Caco-2 (cell line): ENCODE measurements around the gene WNT7A. TPM values are rescaled to one million over a fixed set of nuclear protein-coding genes. Genes with fewer than 3 reads are reported as not detected.

Experiments used
- BruUV-seq: library from RNA; stranded (reverse); fragments of 400-500 nt; replicated peaks from 2 replicates; lab custom pipeline; 2021; lab: Mats Ljungman, UMichigan
- CTCF ChIA-PET: fragments of 300-600 bp; sonication (Branson Sonifier 250); formaldehyde crosslinking; loops from one replicate; lab custom pipeline; 2022; ENCODE audit warnings: antibody characterized with exemption; lab: Charles Lee
- POLR2A ChIA-PET: fragments of 300-600 bp; sonication (Branson Sonifier 250); formaldehyde crosslinking; loops from one replicate; lab custom pipeline; 2022; ENCODE audit warnings: antibody characterized with exemption; lab: Charles Lee
- DNase-seq, 2 experiments: peaks; one replicate each; pipeline versions ENCODE4 v3.0.0 to v3.0.0-alpha.2; 2020 to 2022
- H3K27me3 ChIP-seq: replicated peaks from 2 replicates; pipeline ENCODE4 v1.6.0; 2011; ENCODE audit warnings: low read length; ENCODE audit not compliant: control insufficient read depth, insufficient read depth
- H3K36me3 ChIP-seq: 2 replicates; pipeline ENCODE4 v1.5.1; 2011; ENCODE audit warnings: low read length; ENCODE audit not compliant: control insufficient read depth, insufficient read depth
- H3K4me1 ChIP-seq: fragments of 250-450 bp; sonication (Bioruptor Pico); 2 replicates; pipeline ENCODE4 v1.5.1; 2020; ENCODE audit warnings: mild to moderate bottlenecking
- H3K4me3 ChIP-seq: 2 replicates; pipeline ENCODE4 v1.5.1; 2011; ENCODE audit warnings: low read depth, mild to moderate bottlenecking, control low read depth, low read length
- H3K9me3 ChIP-seq: fragments of 250-450 bp; sonication (Bioruptor Pico); 2 replicates; pipeline ENCODE4 v1.5.1; 2020; ENCODE audit warnings: mild to moderate bottlenecking, moderate library complexity
- H3K27ac Mint-ChIP-seq: one replicate; pipeline ENCODE4 v1.8.0; 2022; ENCODE audit warnings: mixed read lengths; ENCODE audit not compliant: unreplicated experiment
- H3K27me3 Mint-ChIP-seq: one replicate; pipeline ENCODE4 v1.8.0; 2022; ENCODE audit warnings: mixed read lengths; ENCODE audit not compliant: insufficient read depth, unreplicated experiment
- H3K36me3 Mint-ChIP-seq: one replicate; pipeline ENCODE4 v1.8.0; 2022; ENCODE audit warnings: mild to moderate bottlenecking, mixed read lengths; ENCODE audit not compliant: insufficient read depth, unreplicated experiment
- H3K4me1 Mint-ChIP-seq: one replicate; pipeline ENCODE4 v1.8.0; 2022; ENCODE audit warnings: low read depth, mixed read lengths; ENCODE audit not compliant: unreplicated experiment
- H3K4me3 Mint-ChIP-seq: one replicate; pipeline ENCODE4 v1.8.0; 2022; ENCODE audit warnings: mild to moderate bottlenecking, moderate library complexity, mixed read lengths; ENCODE audit not compliant: unreplicated experiment
- H3K9me3 Mint-ChIP-seq: one replicate; pipeline ENCODE4 v1.8.0; 2022; ENCODE audit warnings: mixed read lengths; ENCODE audit not compliant: unreplicated experiment
- CTCF ChIP-seq, 2 experiments: fragments of 200-600 bp in 1 of 2; IDR thresholded peaks; 1 replicate in 1 of 2; 2 replicates in 1 of 2; pipeline versions ENCODE4 v1.5.1 to v1.8.0; 2011 to 2022; ENCODE audit warnings: antibody characterized with exemption in 1 of 2, control low read depth in 1 of 2, inconsistent platforms in 1 of 2, low read depth in 1 of 2, low read length in 1 of 2, mild to moderate bottlenecking in 1 of 2, moderate library complexity in 1 of 2; ENCODE audit not compliant: insufficient read depth in 1 of 2, severe bottlenecking in 1 of 2, unreplicated experiment in 1 of 2
- intact Hi-C: fragments of 100-400 bp; cut with micrococcal nuclease; formaldehyde crosslinking; loops from one replicate; pipeline ENCODE4 v1.10.0; 2022; ENCODE audit not compliant: unreplicated experiment
- total RNA-seq: library from RNA; stranded (reverse); gene quantifications from 2 replicates; pipeline ENCODE4 v1.2.3, GENCODE V29; 2022

WNT7A gene
- total RNA-seq, 1 experiment from 2014 or later, result 1.1 TPM

- Mint-ChIP-seq H3K4me1 (no peaks in the 10 kb centered on the region), H3K36me3 (peaks cover 6% of the 10 kb centered on the region), H3K27me3 (peaks cover 48% of the 10 kb centered on the region), H3K27ac (no peak overlapping the region), H3K4me3 (no peak overlapping the region), H3K9me3 (no peaks in the 10 kb centered on the region)
- Histone ChIP-seq H3K27me3 (no peaks in the 10 kb centered on the region; the same call in 1 of the 2 replicates), H3K9me3 (no peaks in the 10 kb centered on the region), H3K4me1 (no peaks in the 10 kb centered on the region), H3K4me3 (no peak overlapping the region), H3K36me3 (no peaks in the 10 kb centered on the region)
- POLR2A ChIA-PET, result no interaction called here
- DNase-seq, result no peak
- no TSS peak for BruUV-seq
- TF ChIP-seq CTCF (IDR thresholded peaks at IDR 0.05; ENCODE audit: insufficient read depth in 1 of 2, low read depth in 1 of 2, low read length in 1 of 2, severe bottlenecking in 1 of 2, unreplicated experiment in 1 of 2), result no peak
- CTCF ChIA-PET, result no interaction called here
- intact Hi-C loops, result no loop called here
Observed at GRCh38 chr3:13870902-13871301, 9.0 kb downstream of the WNT7A start.

DNA sequence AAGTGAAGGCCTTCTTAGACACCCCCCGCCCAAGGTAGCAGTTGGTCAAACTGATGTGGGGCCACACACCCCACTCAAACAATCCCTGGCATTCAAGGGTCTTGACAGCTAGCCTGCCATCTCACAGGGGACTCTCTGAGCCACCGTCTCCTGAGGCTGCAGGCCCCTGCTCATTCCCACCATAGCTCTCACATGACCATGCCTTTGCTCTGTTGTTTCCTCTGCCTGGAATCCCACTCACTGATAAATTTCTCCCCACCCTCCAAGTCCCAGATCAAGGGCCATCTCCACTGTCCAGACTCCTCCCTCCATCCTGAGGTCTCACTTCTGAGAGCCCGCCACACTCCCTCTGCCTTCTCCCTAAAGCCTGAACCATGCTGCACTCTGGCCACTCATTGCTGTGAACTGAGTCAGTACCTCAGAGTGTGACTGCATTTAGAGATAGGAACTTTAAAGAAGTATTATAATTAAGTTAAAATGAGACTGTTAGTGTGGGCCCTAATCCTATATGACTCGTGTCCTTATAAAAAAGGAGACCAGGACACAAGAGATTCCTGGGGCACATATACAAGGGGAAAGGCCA, 10.0 kb downstream of the WNT7A start:
- Mint-ChIP-seq H3K9me3 (no peaks in the 10 kb centered on the region), H3K27ac (no peak overlapping the region), H3K27me3 (peaks cover 40% of the 10 kb centered on the region), H3K36me3 (peaks cover 6% of the 10 kb centered on the region), H3K4me3 (no peak overlapping the region), H3K4me1 (no peaks in the 10 kb centered on the region)
- no peaks in the 10 kb centered on the region for H3K36me3 ChIP-seq
- ChIA-PET CTCF (no interaction called here), POLR2A (no interaction called here)
- no peak for TF ChIP-seq CTCF (IDR thresholded peaks at IDR 0.05; ENCODE audit: insufficient read depth in 1 of 2, low read depth in 1 of 2, low read length in 1 of 2, severe bottlenecking in 1 of 2, unreplicated experiment in 1 of 2)
- H3K9me3 ChIP-seq, result no peaks in the 10 kb centered on the region
- no TSS peak for BruUV-seq
- no peaks in the 10 kb centered on the region for H3K4me1 ChIP-seq
- H3K4me3 ChIP-seq, result no peak overlapping the region
- intact Hi-C loops, result no loop called here
- no peaks in the 10 kb centered on the region; the same call in 1 of the 2 replicates for H3K27me3 ChIP-seq
- DNase-seq, result no peak

GRCh38 chr3:13868844-13869724, 10.8 kb downstream of the WNT7A start:
- TF ChIP-seq CTCF (IDR thresholded peaks at IDR 0.05; ENCODE audit: insufficient read depth in 1 of 2, low read depth in 1 of 2, low read length in 1 of 2, severe bottlenecking in 1 of 2, unreplicated experiment in 1 of 2), result no peak
- Mint-ChIP-seq H3K36me3 (peaks cover 6% of the 10 kb centered on the region), H3K27me3 (peaks cover 39% of the 10 kb centered on the region), H3K27ac (no peak overlapping the region), H3K9me3 (no peaks in the 10 kb centered on the region), H3K4me3 (no peak overlapping the region), H3K4me1 (no peaks in the 10 kb centered on the region)
- H3K4me3 ChIP-seq, result no peak overlapping the region
- H3K27me3 ChIP-seq, result no peaks in the 10 kb centered on the region
- no peaks in the 10 kb centered on the region for H3K4me1 ChIP-seq
- intact Hi-C loops, result no loop called here
- no peaks in the 10 kb centered on the region for H3K9me3 ChIP-seq
- no TSS peak for BruUV-seq
- H3K36me3 ChIP-seq, result no peaks in the 10 kb centered on the region
- no peak for DNase-seq
- ChIA-PET CTCF (no interaction called here), POLR2A (no interaction called here)
